Measurements from ENCODE around the gene BAZ2B. TPM values are rescaled to one million over a fixed set of nuclear protein-coding genes. Genes with fewer than 3 reads are reported as not detected.

The BAZ2B gene
- total and polyA plus RNA-seq, 2 of the 13 experiments (the other 11 are each of a cell fraction or from before 2014, with no cell fraction given): 14.0 to 15.1 TPM

GRCh38 chr2:159285929-159286708 lies 330.2 kb downstream of the BAZ2B start, which contains the start of gene WDSUB1 (continued):
- peak; percentile 91; the same call in 1 of the 2 replicates for TF ChIP-seq KIAA2018 (CRISPR knock-in tag; IDR thresholded peaks at IDR 0.05; ENCODE audit: borderline replicate concordance)
- peak; percentile 73; the same call in 1 of the 2 replicates for TF ChIP-seq ZNF430 (CRISPR knock-in tag; IDR thresholded peaks at IDR 0.05)
- no peak for TF ChIP-seq ZNF33A (CRISPR knock-in tag; IDR thresholded peaks at IDR 0.05; ENCODE audit: borderline replicate concordance)
- TF ChIP-seq ARID4A (CRISPR knock-in tag; IDR thresholded peaks at IDR 0.05; ENCODE audit: borderline replicate concordance): peak; percentile 95
- TF ChIP-seq ZNF790 (CRISPR knock-in tag; IDR thresholded peaks at IDR 0.05; ENCODE audit: borderline replicate concordance): no peak
- TF ChIP-seq SP1 (IDR thresholded peaks at IDR 0.05): no peak
- peak; percentile 46 for TF ChIP-seq SP1 (CRISPR knock-in tag; IDR thresholded peaks at IDR 0.05)
- peak; percentile 86; the same call in 1 of the 2 replicates for TF ChIP-seq ZNF670 (CRISPR knock-in tag; IDR thresholded peaks at IDR 0.05; ENCODE audit: borderline replicate concordance)
- peak; percentile 86; the same call in 1 of the 2 replicates for TF ChIP-seq TEF (CRISPR knock-in tag; IDR thresholded peaks at IDR 0.05)
- TF ChIP-seq ZNF331 (CRISPR knock-in tag; IDR thresholded peaks at IDR 0.05): peak; percentile 73
- TF ChIP-seq ZNF546 (CRISPR knock-in tag; conservative IDR thresholded peaks at IDR 0.05): peak; percentile 99
- TF ChIP-seq FOXP4 (CRISPR knock-in tag; IDR thresholded peaks at IDR 0.05): peak; percentile 44; the same call in 1 of the 2 replicates
- no peak; a peak in 2 of 4 replicates for TF ChIP-seq KLF16 (CRISPR knock-in tag; IDR thresholded peaks at IDR 0.05)
